ENCODE data around the gene AMPH.

DNA sequence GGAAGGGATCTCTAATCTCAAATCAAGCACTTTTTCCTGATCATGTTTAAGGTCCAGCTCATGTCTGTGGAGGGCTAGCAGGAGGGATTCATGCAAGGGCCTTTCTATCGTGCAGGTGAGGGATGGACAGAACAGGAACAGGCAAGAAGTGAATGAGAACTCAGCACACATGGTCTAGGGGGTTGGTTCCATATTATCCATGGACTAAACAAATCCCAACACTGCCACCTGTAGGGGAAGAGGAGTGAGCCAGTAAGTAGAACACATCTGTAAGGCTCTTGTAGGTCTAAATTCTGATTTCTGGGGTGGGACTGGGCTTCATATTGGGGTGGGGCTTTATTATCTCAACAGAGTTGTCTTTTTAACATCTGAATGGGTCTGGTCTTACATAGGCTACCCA, 219.8 kb downstream of the AMPH start:
- TF ChIP-seq CTCF (IDR thresholded peaks at IDR 0.05) (no peak), POLR2AphosphoS5 (IDR thresholded peaks at IDR 0.05) (no peak), EP300 (IDR thresholded peaks at IDR 0.05) (no peak)

Data from esophagus muscularis mucosa (tissue), 4 donors.